Urothelium cell line (cell line): ENCODE measurements around the gene ATRN.
A peak's percentile ranks its signal among the peaks of the same experiment; 100 is the strongest.
"Not testable (repeated sequence)": the region's sequence is repeated elsewhere in the genome, so short reads cannot be mapped to it uniquely, and the experiment has no call there.

Experiments used
- DNase-seq: peaks from one replicate; pipeline ENCODE4 v3.0.0; 2011; ENCODE audit warnings: low spot score, mixed read lengths
- FAIRE-seq: peaks from 2 replicates; lab custom pipeline; 2011; peaks lifted over from hg19 to GRCh38; lab: Jason Lieb, UNC

ATRN gene

DNA sequence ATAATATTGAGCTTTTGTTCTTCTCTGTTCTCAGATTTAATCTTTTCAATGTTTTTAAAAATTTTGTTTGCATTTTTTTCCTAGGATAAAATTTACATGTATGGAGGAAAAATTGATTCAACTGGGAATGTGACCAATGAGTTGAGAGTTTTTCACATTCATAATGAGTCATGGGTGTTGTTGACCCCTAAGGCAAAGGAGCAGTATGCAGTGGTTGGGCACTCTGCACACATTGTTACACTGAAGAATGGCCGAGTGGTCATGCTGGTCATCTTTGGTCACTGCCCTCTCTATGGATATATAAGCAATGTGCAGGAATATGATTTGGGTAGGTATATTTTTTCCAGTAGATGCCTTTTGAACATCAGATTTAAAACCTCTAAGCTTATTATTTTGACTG, 89.8 kb downstream of the ATRN start:
- DNase-seq (no peak), FAIRE-seq (no peak)

DNA sequence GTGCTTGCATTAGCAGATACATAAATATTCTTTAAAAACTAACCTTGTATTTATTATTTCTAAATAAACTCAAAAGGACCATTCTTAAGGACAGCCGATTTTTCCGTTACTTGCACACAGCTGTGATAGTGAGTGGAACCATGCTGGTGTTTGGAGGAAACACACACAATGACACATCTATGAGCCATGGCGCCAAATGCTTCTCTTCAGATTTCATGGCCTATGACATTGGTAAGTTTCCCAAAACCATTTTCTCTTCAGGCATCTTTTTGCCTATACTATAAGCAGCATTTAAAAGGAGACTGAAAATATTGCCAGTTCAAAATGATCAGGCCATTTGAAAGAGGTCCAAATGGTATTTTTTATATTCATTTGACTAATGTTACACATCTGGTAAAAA, 92.3 kb downstream of the ATRN start:
- DNase-seq (no peak), FAIRE-seq (no peak)

GRCh38 chr20:3563548-3564177, 92.8 kb downstream of the ATRN start:
- DNase-seq (peak; percentile 21), FAIRE-seq (no peak)

- no peak for DNase-seq
- FAIRE-seq = no peak
Measured at GRCh38 chr20:3565851-3566250, 95.0 kb downstream of the ATRN start.

DNA sequence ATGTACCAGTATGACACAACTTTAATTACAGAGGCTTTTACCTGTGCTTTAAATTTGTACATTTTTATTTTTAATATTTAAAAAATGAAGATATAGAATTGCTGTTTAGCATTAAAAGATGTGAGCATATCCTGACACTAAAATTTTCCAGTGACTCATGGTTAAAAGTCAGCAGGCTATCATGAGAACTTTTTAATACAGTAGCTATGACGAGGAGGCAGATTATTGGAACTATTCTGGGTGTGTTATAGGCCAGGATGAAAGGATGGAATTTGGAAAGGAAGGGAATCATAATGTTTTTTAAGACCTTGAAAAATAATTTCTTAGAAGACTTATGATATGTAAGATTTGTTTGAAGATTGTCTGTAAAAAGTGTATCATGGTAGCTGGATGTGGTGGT, 101.3 kb downstream of the ATRN start:
- DNase-seq (no peak), FAIRE-seq (no peak)

GRCh38 chr20:3576363-3576762, 105.5 kb downstream of the ATRN start:
- no peak for FAIRE-seq
- no peak for DNase-seq

DNA sequence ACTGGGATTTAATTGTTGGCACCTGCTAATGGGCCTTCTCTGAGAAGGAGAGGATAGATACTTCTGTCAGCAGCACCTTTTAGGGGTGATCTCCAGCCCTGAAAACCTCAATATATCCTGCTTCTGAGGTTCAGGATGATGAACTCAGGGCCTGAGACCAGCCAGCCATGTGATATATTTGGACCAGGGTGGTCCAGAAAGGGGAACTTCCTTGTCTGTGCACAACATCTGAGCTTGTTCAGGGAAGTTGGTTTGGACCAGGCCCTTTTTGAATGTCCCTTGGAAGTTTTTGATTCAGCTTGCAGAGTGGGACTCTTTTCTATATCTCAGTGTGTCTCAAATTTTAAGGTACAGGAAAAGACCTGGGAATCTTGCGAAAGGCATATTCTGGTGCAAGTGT, 106.5 kb downstream of the ATRN start:
- DNase-seq (no peak), FAIRE-seq (no peak)

- FAIRE-seq (no peak), DNase-seq (no peak)
Measured at GRCh38 chr20:3580412-3580811, 109.6 kb downstream of the ATRN start.

GRCh38 chr20:3583765-3584164, 112.9 kb downstream of the ATRN start:
- FAIRE-seq = no peak
- no peak for DNase-seq

DNA sequence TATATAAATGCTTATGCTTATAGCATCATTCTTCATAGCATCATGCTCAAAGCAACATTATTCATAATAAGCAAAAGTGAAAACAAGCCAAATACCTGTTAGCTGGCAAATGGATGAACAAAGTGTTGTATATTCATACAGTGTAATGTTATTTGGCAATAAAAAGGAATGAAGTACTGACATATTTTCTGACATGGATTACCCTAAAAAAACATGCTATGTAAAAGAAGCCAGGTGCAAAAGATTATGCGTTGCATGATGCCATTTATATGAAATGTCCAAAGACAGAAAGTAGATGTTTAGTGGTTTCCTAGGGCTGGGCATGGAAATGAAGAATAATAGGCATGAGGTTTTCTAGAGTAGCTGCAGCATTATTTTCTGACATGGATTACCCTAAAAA, 115.3 kb downstream of the ATRN start:
- FAIRE-seq = no peak
- DNase-seq = no peak

- DNase-seq = no peak
- no peak for FAIRE-seq
Measured at GRCh38 chr20:3590164-3590563, 119.3 kb downstream of the ATRN start.

GRCh38 chr20:3592931-3593330, 122.1 kb downstream of the ATRN start:
- DNase-seq (no peak), FAIRE-seq (no peak)

DNA sequence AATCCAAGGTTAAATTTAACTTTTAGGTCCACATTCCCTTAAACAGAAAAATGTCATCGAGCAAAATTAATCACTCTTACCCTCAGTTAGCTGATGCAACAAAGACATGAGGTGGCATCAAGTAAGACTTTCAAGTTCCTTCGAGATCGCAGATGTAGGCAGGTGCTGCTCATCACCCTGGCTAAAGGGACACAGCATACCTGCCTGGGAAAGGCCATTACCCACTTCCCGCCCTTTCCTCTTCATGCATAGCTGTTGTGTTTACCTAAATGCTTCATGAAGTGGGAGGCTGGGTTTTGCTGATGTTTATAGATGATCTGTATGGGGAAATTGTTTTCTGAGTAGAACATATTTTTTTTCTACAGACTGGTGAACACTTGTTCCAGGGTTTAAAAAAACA, 124.7 kb downstream of the ATRN start:
- DNase-seq (no peak), FAIRE-seq (no peak)

GRCh38 chr20:3603108-3603507, 132.3 kb downstream of the ATRN start:
- DNase-seq = no peak
- no peak for FAIRE-seq

DNA sequence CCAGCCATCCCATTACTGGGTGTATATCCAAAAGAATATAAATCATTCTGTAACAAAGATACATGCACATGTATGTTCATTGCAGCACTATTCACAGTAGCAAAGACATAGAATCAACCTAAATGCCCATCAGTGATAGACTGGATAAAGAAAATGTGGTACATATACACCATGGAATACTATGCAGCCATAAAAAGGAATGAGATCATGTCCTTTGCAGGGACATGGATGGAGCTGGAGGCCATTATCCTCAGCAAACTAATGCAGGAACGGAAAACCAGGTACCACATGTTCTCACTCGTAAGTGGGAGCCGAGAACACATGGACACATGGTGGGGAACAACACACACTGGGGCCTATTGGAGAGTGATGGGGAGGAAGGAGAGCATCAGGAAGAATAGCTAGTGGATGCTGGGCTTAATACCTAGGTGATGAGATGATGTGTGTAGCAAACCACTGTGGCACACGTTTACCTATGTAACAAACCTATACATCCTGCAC, 134.6 kb downstream of the ATRN start:
- FAIRE-seq, DNase-seq: not testable (repeated sequence)

DNA sequence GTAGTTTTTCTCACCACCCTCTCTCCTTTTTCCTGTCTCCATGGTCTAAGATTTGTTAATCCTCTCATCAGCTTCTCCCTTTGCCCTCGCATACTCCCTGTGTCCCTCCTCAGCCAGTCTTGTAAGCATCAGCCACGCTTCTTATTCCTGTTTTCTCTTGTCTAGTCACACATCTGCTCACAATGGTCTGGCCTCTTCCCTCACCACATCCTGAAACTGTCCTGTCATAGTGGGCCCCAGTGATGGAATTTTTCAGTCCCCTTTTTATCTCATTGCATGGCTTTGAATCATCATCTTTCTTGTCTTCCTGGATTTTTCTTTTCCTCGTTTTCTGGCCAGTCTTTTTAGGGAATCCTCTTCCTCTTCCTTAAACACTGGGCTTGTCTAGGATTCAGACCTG, 135.2 kb downstream of the ATRN start:
- DNase-seq (no peak), FAIRE-seq (no peak)

GRCh38 chr20:3611901-3612300, 141.1 kb downstream of the ATRN start:
- DNase-seq (no peak), FAIRE-seq (no peak)

GRCh38 chr20:3612795-3613572, 142.2 kb downstream of the ATRN start:
- no peak for DNase-seq
- FAIRE-seq = no peak

DNA sequence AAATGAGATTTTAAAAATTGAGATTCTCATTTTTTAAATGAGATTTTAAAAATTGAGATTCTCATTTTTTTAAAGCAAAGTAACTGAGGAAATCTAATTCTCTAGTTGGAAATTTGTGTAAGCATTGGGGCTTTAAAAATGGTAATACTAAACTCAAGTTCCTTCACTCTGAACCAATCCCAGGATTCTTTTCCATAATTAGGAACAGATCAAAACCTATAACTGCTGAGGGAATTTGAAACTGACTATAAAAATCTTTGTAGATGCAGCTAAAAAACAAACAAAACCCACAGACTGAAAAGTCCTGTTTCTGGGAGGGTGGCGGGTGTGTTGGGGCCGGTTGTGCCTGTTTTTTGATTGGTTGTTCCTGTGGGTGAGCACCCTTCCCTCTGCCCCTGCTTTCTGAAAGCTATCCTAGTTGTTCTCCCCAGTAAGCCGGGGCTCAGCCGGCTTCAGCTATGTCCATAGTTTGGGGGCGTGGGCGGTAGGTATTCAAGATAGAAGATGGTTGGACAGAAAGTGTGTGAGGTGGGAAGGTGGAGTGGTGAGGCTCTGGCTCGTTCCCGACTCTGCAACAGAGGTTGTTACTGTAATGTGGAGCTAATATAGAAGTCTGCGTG, 143.1 kb downstream of the ATRN start:
- no peak for FAIRE-seq
- DNase-seq = no peak

DNA sequence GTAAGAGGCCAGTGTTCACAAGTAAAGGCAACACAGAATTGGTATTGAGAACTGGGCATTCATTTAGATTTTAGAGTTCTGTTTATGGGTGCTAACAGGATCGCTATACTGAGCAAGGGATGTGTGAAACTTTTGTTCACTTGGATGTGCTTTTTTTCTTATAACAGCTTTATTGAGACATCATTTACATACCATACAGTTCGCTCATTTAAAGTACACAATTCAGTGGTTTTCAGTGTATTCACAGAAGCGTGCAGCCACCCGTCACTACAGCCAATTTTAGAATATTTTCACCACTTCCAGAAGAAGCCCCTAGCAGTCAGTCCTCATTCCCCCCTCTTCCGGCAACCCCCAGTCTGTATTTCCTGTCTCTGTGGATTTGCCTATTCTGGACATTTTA, 143.6 kb downstream of the ATRN start:
- no peak for DNase-seq
- no peak for FAIRE-seq

GRCh38 chr20:3615171-3615840, 144.5 kb downstream of the ATRN start:
- not testable (repeated sequence) for DNase-seq, FAIRE-seq
